HG03045 (cell line): Measurements from ENCODE around the gene CRPPA.
"Not testable (repeated sequence)": the region's sequence is repeated elsewhere in the genome, so short reads cannot be mapped to it uniquely, and the experiment has no call there.

Experiments used
- ATAC-seq: cut with Tn5 transposase; IDR thresholded peaks from one replicate; pipeline ENCODE4 v1.9.1; 2021; ENCODE audit warnings: mild to moderate bottlenecking, moderate library complexity; ENCODE audit not compliant: unreplicated experiment

The CRPPA gene

GRCh38 chr7:16398146-16399017, 23.0 kb downstream of the CRPPA start:
- ATAC-seq: no peak

GRCh38 chr7:16397501-16398145, 23.7 kb downstream of the CRPPA start:
- no peak for ATAC-seq

DNA sequence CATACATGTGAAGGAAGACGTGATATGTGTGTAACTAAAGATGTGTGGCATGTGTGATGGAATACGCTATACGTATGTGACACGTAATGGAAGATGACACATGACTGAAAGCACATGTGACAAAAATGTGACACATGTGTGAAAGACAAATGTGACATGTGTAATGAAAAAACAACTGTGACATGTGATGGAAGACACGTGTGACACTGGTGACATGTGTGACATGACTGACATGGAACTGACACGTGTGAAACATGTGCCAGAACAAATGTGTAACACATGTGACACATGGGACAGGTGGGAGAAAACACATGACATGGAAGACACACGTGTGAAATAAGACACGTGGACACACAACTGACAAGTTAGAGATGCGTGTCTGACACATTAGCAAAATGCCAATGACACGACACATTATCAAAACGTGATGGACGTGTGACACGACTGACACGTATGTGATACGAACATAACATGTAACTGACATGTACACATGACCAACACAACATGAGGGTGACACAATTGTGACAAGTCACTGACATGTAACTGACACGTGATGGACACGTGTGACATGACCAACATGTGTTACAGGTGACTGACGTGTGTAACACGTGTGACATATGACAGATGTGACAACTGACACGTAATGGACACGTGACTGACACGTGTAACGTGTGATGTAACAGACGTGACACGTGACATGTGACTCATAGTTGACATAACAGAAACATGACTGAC, 24.4 kb downstream of the CRPPA start:
- ATAC-seq: no peak

DNA sequence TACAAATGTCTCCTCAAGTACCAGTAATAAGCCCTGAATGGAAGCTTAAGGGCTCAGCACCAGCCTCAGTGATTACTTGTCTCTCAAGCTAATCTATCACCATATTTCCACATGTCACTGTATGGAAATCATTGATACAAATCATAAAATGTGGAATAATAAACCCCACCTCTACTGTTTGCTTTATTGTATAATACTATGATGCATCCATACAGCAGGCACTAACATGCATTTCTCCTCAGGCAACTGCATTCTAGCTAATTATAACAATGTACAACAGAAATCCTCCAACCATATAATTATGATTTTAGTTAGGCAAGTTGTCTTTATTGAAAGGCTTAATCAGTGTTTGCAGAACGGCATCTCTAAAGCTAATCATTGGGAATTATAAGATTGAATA, 26.2 kb downstream of the CRPPA start:
- ATAC-seq: no peak

DNA sequence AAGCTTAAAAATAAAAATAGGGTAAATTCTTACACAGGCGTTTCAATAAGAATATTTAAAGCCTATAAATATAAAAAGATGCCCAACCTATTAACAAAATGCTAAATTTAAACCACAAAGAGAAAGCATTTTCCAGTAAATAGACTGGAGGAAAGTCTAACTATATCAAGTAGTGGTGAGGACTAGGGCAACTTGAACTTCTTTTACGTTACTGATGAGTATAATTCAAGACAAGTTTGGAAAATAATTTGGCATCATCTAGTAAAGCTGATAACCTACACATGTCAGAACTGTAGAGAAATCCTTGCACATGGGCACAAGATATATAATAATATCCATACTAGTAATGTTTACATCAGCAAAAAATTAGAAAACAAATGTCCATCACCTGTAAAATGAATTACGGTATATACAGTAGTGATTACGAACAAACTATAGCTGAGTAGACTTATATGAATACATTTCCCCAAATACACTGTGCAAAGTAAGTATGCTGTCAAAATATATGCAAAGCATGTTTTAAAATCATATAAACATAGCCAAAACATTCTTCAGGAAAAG, 27.4 kb downstream of the CRPPA start:
- no peak for ATAC-seq

DNA sequence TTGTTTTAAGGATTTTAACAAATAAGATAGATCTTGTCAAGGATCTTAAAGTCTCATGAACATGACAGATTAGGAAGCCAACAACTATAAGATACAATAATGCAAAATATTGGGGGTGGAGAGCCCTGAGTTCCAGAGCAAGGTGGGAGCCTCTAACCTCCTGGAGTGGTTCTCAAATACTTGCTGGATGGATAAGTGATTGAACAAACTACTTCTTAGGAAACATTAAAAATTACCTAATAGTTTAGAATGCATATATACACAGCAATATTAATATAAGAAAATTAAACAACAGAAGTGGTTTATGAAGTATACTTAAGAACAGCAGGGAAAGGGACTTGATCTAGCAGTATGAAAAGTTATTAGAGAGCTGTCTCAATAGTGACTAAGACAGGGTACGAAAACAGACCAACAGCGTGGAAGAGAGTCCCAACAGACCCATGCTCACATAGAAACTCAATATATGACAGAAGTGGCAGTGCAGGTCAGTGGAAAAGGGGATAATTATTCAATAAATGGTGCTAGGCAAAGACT, 28.3 kb downstream of the CRPPA start:
- no peak for ATAC-seq

- ATAC-seq: not testable (repeated sequence)
Measured at GRCh38 chr7:16383786-16384185, 37.6 kb downstream of the CRPPA start.

- not testable (repeated sequence) for ATAC-seq
Measured at GRCh38 chr7:16383103-16383502, 38.2 kb downstream of the CRPPA start.
